A549 treated with AZD2906 at 1 μM for 4 hours (cell line): ENCODE measurements around the gene SACS. TPM values are rescaled to one million over a fixed set of nuclear protein-coding genes. Genes with fewer than 3 reads are reported as not detected.

Experiments
- total RNA-seq: library from RNA; stranded (reverse); fragments of 200-300 nt; extraction: Qiagen RNA extraction; gene quantifications from 5 replicates; pipeline ENCODE4 v1.2.3, GENCODE V29; 2022

The SACS gene, protein sequence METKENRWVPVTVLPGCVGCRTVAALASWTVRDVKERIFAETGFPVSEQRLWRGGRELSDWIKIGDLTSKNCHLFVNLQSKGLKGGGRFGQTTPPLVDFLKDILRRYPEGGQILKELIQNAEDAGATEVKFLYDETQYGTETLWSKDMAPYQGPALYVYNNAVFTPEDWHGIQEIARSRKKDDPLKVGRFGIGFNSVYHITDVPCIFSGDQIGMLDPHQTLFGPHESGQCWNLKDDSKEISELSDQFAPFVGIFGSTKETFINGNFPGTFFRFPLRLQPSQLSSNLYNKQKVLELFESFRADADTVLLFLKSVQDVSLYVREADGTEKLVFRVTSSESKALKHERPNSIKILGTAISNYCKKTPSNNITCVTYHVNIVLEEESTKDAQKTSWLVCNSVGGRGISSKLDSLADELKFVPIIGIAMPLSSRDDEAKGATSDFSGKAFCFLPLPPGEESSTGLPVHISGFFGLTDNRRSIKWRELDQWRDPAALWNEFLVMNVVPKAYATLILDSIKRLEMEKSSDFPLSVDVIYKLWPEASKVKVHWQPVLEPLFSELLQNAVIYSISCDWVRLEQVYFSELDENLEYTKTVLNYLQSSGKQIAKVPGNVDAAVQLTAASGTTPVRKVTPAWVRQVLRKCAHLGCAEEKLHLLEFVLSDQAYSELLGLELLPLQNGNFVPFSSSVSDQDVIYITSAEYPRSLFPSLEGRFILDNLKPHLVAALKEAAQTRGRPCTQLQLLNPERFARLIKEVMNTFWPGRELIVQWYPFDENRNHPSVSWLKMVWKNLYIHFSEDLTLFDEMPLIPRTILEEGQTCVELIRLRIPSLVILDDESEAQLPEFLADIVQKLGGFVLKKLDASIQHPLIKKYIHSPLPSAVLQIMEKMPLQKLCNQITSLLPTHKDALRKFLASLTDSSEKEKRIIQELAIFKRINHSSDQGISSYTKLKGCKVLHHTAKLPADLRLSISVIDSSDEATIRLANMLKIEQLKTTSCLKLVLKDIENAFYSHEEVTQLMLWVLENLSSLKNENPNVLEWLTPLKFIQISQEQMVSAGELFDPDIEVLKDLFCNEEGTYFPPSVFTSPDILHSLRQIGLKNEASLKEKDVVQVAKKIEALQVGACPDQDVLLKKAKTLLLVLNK (N-terminal part only)
- 9.0 to 12.2 TPM (median 11.1 TPM) in 5 replicates for total RNA-seq

DNA sequence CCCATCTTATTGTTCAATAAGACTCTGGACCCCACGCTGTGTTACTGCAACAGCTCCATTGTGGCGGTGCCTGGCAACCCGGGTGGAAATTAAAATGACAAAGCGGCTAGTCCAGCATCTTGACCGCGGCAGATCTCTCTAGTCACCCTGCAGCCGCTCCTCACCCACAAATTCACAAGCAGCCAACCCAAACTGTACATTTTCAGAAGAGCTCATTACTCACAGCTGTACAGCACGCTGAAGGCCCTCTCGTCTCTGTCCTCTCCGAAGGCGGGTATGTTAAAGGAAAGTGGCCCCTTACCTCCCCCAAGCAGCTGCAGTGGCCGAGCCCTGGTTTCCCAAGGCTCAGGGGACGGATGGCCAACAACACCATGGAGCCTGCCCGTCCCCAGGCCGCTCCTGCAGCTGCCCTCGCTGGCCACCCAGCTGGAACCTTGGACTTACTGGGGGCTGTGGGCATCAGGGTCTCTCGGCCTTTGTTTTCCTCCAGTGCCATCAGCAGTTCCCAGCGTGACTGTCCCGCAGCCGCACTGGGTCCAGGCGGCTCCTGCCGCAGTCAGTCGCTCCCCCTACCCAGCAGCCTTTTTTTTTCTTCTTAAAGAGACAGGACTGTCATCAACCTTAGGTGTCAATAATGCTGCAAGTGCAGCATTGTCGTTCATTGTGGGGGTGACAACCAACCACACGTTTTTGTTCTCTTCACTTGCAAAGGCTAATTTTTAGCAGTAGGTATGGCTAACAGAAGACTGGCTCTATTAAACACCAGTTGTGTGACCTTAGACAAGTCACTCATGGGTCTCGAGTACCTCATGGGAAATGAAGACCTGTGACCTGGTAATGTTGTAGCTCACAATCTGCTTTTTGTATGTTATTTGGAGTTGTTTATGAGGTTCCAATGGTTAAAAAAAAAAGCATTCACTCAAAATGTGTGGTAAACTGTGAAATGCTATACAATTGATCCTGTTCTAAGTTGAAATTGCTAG is at the start of gene SACS:
TSS of gene SACS (minus strand) at position 532 of the 983 bp plus-strand sequence. CDS start 22,463 bp downstream, outside the sequence.

Other genes with a start within 250 kb of the SACS start
- gene TNFRSF19, start 136.7 kb upstream of the SACS start, total RNA-seq: 2.9 to 4.4 TPM (median 3.5 TPM) in 5 replicates